GM18520 (cell line): ENCODE measurements around the gene FUT9.
A peak's percentile ranks its signal among the peaks of the same experiment; 100 is the strongest.

Experiments used
- ATAC-seq: cut with Tn5 transposase; IDR thresholded peaks from one replicate; pipeline ENCODE4 v1.9.1; 2021; ENCODE audit not compliant: unreplicated experiment

FUT9 gene

DNA sequence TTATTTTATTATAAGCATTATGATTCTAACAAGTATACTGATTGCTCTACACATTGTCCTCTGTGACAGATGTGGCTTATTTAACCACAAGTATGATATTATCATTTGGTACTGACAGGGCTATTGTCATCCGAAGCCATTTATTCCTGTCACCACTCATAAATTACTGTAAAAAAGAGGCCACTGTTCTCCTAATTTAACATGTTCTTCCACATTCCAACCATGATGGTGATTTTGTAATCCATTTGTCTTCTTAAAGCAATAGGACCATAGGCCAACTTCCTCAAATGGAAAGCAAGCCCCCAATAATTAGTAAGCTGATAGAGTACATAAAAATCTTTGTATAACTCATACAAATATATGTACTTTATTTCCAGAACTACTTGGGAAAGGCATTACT is 50.6 kb downstream of the FUT9 start:
- no peak for ATAC-seq

DNA sequence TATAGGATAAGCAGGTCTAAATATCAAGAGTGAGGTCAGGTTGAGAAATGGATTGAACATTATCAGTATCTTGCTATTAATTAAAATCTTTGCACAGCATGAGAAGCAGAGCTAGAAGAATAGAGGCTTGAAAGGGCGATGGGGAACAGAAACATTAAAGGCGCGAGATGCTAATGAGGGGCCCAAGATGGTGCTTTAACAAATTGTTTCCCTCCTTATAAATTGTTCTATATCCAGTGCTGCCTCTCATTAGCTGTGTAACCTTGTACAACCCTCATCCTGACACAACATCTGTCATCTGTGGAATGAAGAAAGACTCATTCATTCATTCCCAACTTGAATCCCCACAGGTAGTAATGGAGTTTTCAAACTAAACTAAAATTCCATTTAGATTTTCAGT is 57.8 kb downstream of the FUT9 start:
- no peak for ATAC-seq

- ATAC-seq: no peak
Measured at GRCh38 chr6:96074006-96074405, 58.2 kb downstream of the FUT9 start.

DNA sequence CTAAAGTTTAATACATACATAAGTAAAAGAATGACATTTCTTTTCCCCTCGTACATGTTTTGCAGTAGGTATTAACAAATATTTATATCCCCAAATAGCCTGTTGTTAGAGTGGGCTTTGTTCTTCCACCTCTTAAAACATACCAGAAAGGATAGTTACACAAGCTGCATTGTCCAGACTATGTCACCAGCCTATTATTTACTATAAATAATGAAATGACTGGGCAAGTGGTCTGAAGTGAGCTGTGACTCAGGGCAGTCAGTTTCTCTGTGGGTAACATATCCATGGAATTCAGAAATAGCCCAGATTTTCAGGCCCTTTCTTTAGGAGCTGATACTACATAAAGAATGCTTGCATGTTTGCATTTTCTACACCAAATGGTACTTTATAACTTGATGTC is 60.1 kb downstream of the FUT9 start:
- no peak for ATAC-seq

GRCh38 chr6:96086745-96087144 is 71.0 kb downstream of the FUT9 start:
- ATAC-seq: no peak

DNA sequence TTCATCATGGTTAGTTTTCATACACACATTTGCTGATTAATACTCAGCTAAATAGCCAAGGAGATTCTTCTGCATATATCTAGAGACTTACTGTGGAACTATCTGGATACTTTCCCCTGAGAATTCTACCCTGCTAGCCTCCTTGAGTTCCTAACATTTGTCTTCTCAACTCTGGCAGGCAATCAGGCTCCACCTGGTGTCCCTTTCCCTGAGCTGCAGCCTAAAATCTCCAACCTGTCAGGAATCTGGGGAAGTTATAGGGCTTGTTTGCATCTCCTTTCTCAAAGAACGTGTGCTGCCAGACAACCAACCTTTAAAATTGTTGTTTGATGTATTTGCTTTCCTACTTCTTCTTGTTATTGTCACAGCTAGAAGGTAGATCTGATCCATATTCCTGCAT is 73.4 kb downstream of the FUT9 start:
- no peak for ATAC-seq

- ATAC-seq: no peak
Measured at GRCh38 chr6:96094077-96094476, 78.3 kb downstream of the FUT9 start.

GRCh38 chr6:96099069-96099468 is 83.3 kb downstream of the FUT9 start:
- ATAC-seq: no peak

DNA sequence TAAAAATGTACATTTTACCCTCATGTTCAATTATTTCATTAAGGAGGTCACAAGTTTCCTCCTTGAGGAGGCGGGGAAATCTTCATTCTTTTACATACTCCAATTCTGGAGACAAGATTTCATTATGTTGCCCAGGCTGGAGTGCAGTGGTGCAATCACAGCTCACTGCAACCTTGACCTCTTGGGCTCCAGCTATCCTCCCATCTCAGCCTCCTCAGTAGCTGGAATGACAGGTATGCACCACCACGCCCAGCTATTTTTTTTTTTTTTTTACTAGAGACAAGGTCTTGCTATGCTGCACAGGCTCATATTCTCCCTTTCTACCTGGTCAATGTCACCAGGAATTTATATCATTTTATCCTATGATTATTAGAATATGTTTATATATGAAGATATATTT is 85.8 kb downstream of the FUT9 start:
- no peak for ATAC-seq

DNA sequence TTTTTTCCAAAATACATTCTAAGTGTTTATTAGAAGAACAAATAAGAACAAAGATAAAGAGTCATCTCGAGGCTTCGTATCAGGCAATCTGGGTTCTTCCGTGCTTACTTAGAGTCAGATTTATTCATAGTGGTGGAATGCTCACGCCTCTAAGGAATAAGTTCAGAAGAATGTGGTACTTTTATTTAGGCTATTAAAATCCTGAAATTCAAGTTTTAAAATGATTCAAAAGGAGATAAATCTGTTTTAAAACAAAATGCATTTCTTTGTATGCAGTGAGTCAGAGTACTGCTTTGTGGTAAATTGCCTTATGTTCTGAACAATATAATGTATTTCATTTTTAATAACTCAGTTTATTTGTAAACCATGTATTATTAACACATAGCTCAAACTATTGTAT is 89.1 kb downstream of the FUT9 start:
- no peak for ATAC-seq

DNA sequence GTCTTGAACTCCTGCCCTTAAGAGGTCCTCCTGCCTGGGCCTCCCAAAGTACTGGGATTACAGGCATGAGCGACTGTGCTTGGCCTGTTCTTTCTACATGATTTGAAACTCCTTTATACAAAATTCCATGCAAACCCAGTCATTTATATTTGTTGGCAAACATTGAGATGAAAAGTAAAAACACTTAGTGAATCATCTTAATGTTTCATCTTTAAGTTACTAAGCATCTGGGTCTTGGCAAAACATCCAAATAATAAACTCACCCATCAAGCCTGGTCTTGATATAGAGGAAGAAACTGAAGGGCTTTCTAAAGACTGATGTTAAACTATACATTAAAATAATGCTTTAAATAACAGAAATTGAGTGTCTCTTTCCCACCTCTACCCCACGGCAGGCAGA is 95.1 kb downstream of the FUT9 start:
- no peak for ATAC-seq

- ATAC-seq: no peak
Measured at GRCh38 chr6:96116674-96117073, 100.9 kb downstream of the FUT9 start.

GRCh38 chr6:96124778-96125177 is 109.0 kb downstream of the FUT9 start:
- ATAC-seq: no peak

DNA sequence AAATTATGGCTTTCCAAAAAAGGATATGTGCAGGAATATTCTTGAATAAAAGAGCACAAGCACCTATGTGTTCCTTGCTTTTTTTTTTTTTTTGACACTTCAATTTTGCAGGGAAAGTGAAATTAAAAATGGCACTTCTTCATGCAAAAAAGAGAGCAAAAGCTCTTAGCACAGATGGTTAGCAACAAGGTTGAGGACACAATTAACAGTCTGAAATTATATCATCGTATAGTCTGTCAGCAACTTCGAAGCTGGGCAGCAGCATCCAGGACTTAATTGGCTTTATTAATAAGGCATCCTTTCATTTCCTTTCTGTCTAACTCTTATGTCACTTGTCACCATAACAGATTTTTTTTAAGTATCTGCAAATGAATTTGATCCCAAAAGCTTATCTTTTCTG is 122.6 kb downstream of the FUT9 start:
- ATAC-seq: no peak

GRCh38 chr6:96142142-96142541 is 126.4 kb downstream of the FUT9 start:
- no peak for ATAC-seq

DNA sequence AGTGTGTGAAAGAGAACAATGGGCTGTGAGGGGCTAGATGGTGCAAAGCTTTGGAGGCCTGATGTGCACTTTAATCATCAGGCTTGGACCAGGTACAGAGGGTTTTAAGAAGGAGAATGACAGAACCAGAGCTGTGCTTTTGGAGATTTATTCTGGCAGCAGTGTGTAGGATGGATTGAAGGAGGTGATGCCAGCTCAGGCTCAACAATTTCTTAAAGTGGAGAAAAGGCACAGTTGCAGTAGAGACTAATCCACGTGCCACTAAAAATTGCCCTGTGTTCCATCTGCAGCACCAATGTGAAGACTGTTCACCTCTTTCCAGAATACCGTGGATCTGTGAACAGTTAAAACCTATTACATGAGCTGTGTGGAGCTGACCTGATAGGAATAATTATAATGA is 134.7 kb downstream of the FUT9 start:
- no peak for ATAC-seq

- no peak for ATAC-seq
Measured at GRCh38 chr6:96151707-96152106, 135.9 kb downstream of the FUT9 start.

- no peak for ATAC-seq
Measured at GRCh38 chr6:96152114-96152708, 136.4 kb downstream of the FUT9 start.

DNA sequence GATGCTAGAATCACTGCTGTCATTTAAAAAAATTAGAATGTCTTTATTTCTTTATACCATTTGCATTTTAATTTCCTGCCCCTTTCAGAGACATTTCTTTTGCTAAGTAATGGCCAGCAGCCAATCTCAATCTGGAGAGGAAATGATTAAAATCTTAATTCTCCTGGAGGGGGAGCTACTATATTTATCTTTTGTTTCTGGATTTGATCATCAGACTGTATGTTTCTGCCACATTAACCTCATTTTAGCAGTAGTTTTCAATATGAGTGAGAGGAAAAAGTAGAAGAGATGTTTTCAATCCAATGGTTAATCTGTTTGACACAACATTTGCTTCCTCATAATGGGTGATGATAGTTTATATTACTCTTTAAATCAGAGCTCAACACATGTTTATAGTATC is 138.0 kb downstream of the FUT9 start:
- ATAC-seq: no peak

DNA sequence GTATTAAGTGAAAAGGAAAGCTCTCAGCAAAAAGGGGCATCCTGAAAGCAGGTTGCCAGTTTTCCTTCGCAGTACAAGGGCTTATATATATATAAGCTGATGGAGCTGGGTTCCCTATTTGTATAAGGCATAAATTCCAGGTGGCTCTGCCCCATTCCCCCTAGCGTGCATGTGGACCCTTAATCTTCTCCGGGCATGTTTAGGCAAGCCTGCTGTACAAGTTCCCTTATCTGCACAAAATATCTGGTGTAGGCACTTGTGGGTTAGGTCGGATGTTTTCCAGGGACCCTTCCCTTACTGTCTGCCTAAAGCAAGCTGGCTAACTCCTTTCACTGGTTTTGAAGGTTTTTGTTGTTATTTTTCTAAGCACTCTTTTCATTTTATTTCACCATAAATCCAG is 140.7 kb downstream of the FUT9 start:
- ATAC-seq: no peak

GRCh38 chr6:96157018-96157565 is 141.3 kb downstream of the FUT9 start:
- peak; percentile 97 for ATAC-seq

DNA sequence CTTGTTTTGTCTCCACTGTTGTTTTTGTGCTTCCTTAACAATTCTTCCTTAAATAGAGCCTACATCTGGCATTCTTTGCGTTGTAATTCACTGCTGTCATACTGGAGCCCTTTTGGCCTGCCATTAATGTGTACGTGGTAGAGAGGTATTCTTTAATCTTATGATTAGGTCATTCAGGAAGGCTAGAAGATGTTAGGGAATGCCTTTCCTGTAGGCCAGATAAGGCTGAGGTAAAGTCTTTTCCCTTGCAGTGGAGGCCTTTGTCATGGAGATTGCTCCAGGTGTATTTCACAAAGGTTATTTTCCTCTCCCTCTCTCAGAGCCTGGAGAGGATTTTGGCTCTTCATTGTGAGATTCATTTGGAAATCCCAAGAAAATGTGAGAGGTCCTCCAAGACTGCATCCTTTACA is 146.9 kb downstream of the FUT9 start:
- ATAC-seq: no peak

DNA sequence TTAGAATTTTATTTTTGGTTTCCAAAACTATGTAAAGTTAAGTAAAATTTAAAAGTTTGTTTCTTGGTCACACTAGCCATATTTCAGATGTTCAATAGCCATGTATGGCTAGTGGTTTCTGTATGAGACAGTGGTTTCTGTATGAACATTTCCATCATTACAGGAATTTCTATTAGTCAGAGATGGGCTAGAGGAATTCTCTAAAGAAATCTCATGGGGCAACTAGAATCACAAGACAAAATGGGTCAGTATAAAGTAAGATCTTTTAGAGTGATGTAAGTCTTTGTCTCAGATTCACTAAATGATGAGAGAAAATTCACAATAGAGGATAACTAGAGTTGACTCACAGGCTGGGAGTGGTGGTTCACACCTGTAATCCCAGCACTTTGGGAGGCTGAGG is 149.0 kb downstream of the FUT9 start:
- ATAC-seq: peak; percentile 86
